Globus pallidus (tissue), 1 donor: ENCODE data around the gene BCO2.

Experiments used
- DNase-seq: peaks from one replicate; pipeline ENCODE4 v3.0.0-alpha.2; 2015; ENCODE audit warnings: low spot score

Gene BCO2

GRCh38 chr11:112249871-112250610, 74.7 kb downstream of the BCO2 start:
- no peak for DNase-seq

DNA sequence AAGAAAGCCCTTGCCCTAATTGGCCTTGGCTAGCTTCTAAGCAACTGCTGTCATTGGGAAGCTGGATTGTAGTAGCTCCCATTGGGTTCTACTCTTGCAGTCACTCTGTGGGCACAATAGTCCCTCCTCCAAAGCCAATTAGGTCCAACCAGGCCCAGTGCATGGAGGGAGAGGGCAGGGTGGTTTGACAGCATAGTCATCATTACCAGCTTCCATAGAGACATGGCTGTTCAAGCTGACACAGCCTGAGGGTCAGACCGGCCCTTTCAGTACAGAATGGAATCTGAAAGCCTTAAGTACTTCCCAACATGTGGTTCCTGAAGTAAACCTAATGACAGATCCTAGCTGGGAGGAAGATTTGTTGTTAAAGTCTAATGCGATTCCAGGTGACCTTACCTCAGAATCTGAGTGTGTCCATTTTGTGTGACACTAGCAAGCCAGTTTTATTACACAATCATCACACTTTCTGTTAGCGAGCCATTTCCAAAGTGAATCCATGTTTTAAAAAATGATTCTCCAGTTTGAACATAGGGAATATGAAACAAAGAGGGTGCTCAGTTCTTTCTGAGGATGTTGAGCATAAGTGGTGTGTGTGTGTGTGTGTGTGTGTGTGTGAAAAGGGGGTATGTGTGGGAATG, 78.4 kb downstream of the BCO2 start:
- DNase-seq: no peak

- no peak for DNase-seq
These were observed 79.9 kb downstream of the BCO2 start for GRCh38 chr11:112255067-112255720.

DNA sequence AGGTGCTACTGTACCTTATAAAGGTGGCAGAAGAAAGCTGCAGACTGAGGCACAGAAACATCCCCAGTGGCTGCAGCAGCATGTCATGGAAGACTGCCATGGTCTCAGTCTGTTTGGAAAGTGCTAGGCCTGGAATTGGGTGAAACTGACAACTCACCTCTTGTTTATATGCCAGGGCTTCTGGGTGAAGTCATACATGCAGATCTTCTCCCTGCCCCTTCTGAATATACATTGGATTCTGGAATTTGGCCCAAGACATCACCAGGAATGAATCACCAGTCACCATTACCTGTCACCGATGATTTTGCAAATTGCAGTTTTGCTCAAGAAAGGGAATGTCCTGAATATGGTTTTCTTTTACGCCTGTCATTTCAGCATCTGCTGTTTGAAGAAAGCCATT, 85.2 kb downstream of the BCO2 start, which contains the start of gene PLET1:
TSS of gene PLET1 (minus strand) at position 371 of the 400 bp plus-strand sequence. CDS start at position 100, 271 bp downstream.
- DNase-seq: no peak

DNA sequence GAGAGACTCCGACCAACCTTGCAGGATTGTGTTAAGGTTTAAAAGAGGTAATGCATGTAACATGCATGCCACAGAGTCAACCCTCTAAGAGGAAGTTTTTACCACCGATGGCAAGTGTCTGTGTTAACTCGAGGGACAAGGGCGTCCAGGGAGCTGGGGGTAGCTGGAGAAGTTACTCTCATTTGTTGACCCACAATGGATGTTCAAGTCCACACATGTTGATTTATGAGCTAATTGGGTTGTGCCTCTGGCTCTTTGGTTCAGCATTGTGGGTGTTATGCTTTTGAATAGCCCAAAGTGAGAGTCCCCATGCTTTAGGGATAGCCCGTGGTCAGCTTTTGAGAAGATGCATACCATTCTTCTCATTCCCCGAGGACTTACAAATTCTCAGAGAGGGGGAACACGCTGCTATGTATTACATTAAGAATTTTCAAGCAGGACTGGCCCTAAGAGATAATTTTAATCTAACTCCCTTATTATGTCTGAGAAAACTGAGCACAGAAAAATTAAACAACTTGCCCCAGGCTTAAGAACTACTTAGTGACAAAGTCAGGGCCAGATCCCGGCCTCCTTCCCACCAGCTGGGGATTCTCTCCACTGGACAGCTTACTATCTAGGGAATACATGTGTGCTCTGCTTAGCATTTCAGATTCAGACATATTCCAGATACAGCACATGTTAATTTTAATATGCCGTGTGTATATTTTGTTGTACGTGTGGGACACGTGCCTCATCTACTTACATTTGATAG, 90.5 kb downstream of the BCO2 start:
- DNase-seq: no peak

DNA sequence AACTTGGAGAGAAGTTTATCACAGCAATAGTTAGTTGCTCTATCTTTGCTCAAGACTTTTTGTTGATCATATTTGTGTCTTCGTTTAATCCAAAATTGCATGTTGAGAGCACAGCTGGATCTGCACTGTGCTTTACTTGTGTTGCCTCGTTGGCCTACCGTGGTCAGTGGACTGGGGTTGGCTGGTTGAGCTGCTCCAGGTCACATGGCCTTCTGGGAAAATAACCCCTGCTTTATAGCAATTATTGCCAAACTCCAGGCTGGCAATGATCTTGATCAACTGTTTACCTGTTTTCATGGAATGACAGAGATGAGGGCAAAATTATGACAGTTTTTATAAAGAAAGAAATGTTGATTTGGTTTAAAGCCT, 91.1 kb downstream of the BCO2 start:
- DNase-seq: no peak

GRCh38 chr11:112267188-112267591, 91.9 kb downstream of the BCO2 start:
- DNase-seq: no peak

DNA sequence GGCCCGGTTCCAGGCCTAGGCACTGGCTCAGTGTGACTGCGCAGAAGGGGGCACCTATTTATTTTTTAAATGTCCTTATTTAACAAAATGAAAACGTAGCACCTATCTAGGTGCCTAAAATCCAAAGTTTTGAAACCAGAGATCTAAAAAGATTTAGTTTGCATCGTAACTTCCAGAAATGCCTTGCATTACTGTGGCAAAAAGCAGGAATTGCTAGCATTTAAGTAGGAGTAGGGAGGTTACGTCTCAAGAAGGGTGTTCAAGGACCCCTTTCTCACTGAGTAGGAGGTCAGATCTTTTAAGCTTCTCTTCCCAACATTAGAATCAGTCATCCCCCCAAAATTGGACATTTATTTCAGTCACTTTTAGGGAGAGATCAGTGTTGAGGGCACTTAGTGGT, 93.1 kb downstream of the BCO2 start:
- DNase-seq: no peak
